Mesenchymal stem cell (in vitro differentiated cells and primary cell): ENCODE data around the gene FGF21.

Experiments
- DNase-seq: peaks from one replicate; pipeline ENCODE4 v3.0.0-alpha.2; 2013
- H2AFZ ChIP-seq: one replicate; pipeline ENCODE4 v1.6.1; 2013; ENCODE audit warnings: low read depth, mild to moderate bottlenecking, control low read depth, inconsistent platforms, low read length, moderate library complexity
- H2AK5ac ChIP-seq: 2 replicates; pipeline ENCODE4 v1.6.1; 2013; ENCODE audit warnings: low read length, moderate library complexity, mild to moderate bottlenecking, inconsistent platforms; ENCODE audit not compliant: severe bottlenecking
- H2BK120ac ChIP-seq: one replicate; pipeline ENCODE4 v1.6.1; 2013; ENCODE audit warnings: low read depth, mild to moderate bottlenecking, inconsistent platforms, low read length, moderate library complexity
- H2BK12ac ChIP-seq, 2 experiments: one replicate each; pipeline ENCODE4 v1.6.1; 2013; ENCODE audit warnings: inconsistent platforms in 2 of 2, low read length in 2 of 2, mild to moderate bottlenecking in 2 of 2, moderate library complexity in 2 of 2, control low read depth in 1 of 2
- H2BK15ac ChIP-seq: one replicate; pipeline ENCODE4 v1.6.1; 2013; ENCODE audit warnings: mild to moderate bottlenecking, low read depth, inconsistent platforms; ENCODE audit not compliant: poor library complexity, severe bottlenecking
- H2BK5ac ChIP-seq: 2 replicates; pipeline ENCODE4 v1.6.1; 2013; ENCODE audit warnings: low read depth, mild to moderate bottlenecking, low read length, control low read depth, inconsistent platforms; ENCODE audit not compliant: poor library complexity, severe bottlenecking
- H3K14ac ChIP-seq, 2 experiments: one replicate each; pipeline ENCODE4 v1.6.1; 2013; ENCODE audit warnings: inconsistent platforms in 2 of 2, low read length in 2 of 2, control low read depth in 1 of 2, mild to moderate bottlenecking in 1 of 2, moderate library complexity in 1 of 2
- H3K18ac ChIP-seq, 2 experiments: one replicate each; pipeline ENCODE4 v1.6.1; 2013; ENCODE audit warnings: inconsistent platforms in 2 of 2, low read length in 2 of 2, control low read depth in 1 of 2, low read depth in 1 of 2, mild to moderate bottlenecking in 1 of 2
- H3K23ac ChIP-seq, 2 experiments: one replicate each; pipeline ENCODE4 v1.6.1; 2013; ENCODE audit warnings: inconsistent platforms in 2 of 2, low read length in 2 of 2, mild to moderate bottlenecking in 2 of 2, moderate library complexity in 2 of 2, control low read depth in 1 of 2
- H3K27ac ChIP-seq: 2 replicates; pipeline ENCODE4 v1.5.1; 2013; ENCODE audit warnings: mild to moderate bottlenecking, moderate library complexity, low read length, control low read depth, inconsistent platforms; ENCODE audit not compliant: poor library complexity, severe bottlenecking
- H3K27me3 ChIP-seq, 2 experiments: 2 replicates each; pipeline versions ENCODE4 v1.6.1 to v1.7.0; 2013; ENCODE audit warnings: low read length in 2 of 2, mild to moderate bottlenecking in 2 of 2, moderate library complexity in 2 of 2, control low read depth in 1 of 2, inconsistent platforms in 1 of 2; ENCODE audit not compliant: control insufficient read depth in 1 of 2, insufficient read depth in 1 of 2
- H3K36me3 ChIP-seq, 2 experiments: 2 replicates each; pipeline versions ENCODE4 v1.6.1 to v1.7.0; 2013; ENCODE audit warnings: low read length in 2 of 2, control low read depth in 1 of 2, inconsistent platforms in 1 of 2, low read depth in 1 of 2, mild to moderate bottlenecking in 1 of 2; ENCODE audit not compliant: insufficient read depth in 2 of 2, control insufficient read depth in 1 of 2
- H3K4ac ChIP-seq, 2 experiments: one replicate each; pipeline ENCODE4 v1.6.1; 2013; ENCODE audit warnings: inconsistent platforms in 2 of 2, low read length in 2 of 2, mild to moderate bottlenecking in 2 of 2, moderate library complexity in 2 of 2, control low read depth in 1 of 2, low read depth in 1 of 2
- H3K4me1 ChIP-seq: 2 replicates; pipeline ENCODE4 v1.6.1; 2013; ENCODE audit warnings: low read depth, low read length, control low read depth; ENCODE audit not compliant: control insufficient read depth, insufficient read depth
- H3K4me2 ChIP-seq: 2 replicates; pipeline ENCODE4 v1.6.1; 2013; ENCODE audit warnings: low read length, mild to moderate bottlenecking, inconsistent platforms; ENCODE audit not compliant: poor library complexity, severe bottlenecking
- H3K4me3 ChIP-seq, 2 experiments: 2 replicates each; pipeline versions ENCODE4 v1.5.1 to v1.7.0; 2013; ENCODE audit warnings: low read length in 2 of 2, mild to moderate bottlenecking in 2 of 2, control low read depth in 1 of 2, low read depth in 1 of 2; ENCODE audit not compliant: insufficient read depth in 1 of 2
- H3K79me1 ChIP-seq: replicated peaks from 2 replicates; pipeline ENCODE4 v1.6.1; 2013; ENCODE audit warnings: mild to moderate bottlenecking, control low read depth, low read length, inconsistent platforms; ENCODE audit not compliant: poor library complexity, severe bottlenecking
- H3K9ac ChIP-seq: 2 replicates; pipeline ENCODE4 v1.7.0; 2013; ENCODE audit warnings: mild to moderate bottlenecking, low read length, moderate library complexity
- H3K9me3 ChIP-seq: 2 replicates; pipeline ENCODE4 v1.7.0; 2013; ENCODE audit warnings: mild to moderate bottlenecking, low read length; ENCODE audit not compliant: control insufficient read depth
- H4K8ac ChIP-seq: one replicate; pipeline ENCODE4 v1.6.1; 2013; ENCODE audit warnings: inconsistent platforms, mild to moderate bottlenecking, low read length, moderate library complexity
- H4K91ac ChIP-seq: one replicate; pipeline ENCODE4 v1.6.1; 2013; ENCODE audit warnings: mild to moderate bottlenecking, low read length, inconsistent platforms
- WGBS: methylation state at CpG from one replicate; pipeline ENCODE4 v1.1.7; 2013; ENCODE audit warnings: mixed read lengths; 5-methylcytosine and 5-hydroxymethylcytosine counted together

Gene FGF21

DNA sequence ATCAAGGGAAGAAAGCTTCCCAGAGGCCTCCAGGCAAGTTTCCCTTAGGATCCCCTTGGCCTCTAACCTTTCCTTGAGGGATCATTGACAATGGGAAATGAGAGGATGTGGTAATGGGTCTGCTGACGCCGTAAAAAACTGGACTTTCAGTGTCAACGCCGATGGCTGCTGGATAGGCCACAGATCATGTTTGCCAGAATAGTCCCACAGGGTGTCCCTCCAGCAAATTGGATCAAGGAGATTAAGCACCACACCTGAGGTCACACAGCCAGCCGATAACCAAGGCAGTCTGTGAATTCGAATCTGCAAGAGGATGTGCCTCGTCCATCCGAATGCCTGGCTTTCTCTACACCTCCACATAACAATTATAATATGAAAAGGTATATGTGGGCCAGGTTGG, 37.9 kb downstream of the FGF21 start:
- no peak overlapping the region for H3K4me2 ChIP-seq
- H2AFZ ChIP-seq, result no peak overlapping the region
- no peak overlapping the region for H2BK5ac ChIP-seq
- H3K4ac ChIP-seq, result no peak overlapping the region
- no peaks in the 10 kb centered on the region for H3K27me3 ChIP-seq
- no peak for DNase-seq
- peaks cover 0 to 11% of the 10 kb centered on the region in 2 experiments for H3K36me3 ChIP-seq
- H3K79me1 ChIP-seq, result no peaks in the 10 kb centered on the region
- 71% methylated on average over 5 of the region's 8 CpGs for WGBS
- H4K91ac ChIP-seq, result no peak overlapping the region
- no peak overlapping the region for H3K9ac ChIP-seq
- no peak overlapping the region for H3K23ac ChIP-seq
- no peak overlapping the region for H2AK5ac ChIP-seq
- H3K27ac ChIP-seq, result no peak overlapping the region
- H2BK12ac ChIP-seq, result no peak overlapping the region
- no peak overlapping the region for H2BK15ac ChIP-seq
- H3K14ac ChIP-seq, result no peak overlapping the region
- H2BK120ac ChIP-seq, result no peak overlapping the region
- no peaks in the 10 kb centered on the region for H3K9me3 ChIP-seq
- H4K8ac ChIP-seq, result no peak overlapping the region
- peaks cover 8% of the 10 kb centered on the region for H3K4me1 ChIP-seq
- H3K18ac ChIP-seq, result no peak overlapping the region
- H3K4me3 ChIP-seq, result no peak overlapping the region

- Histone ChIP-seq H4K8ac (peak overlapping the region; percentile 35), H3K79me1 (no peaks in the 10 kb centered on the region), H3K36me3 (peaks cover 0 to 11% of the 10 kb centered on the region in 2 experiments), H2BK5ac (no peak overlapping the region), H3K4me1 (peaks cover 15% of the 10 kb centered on the region), H3K4me2 (no peak overlapping the region), H2BK15ac (no peak overlapping the region), H2AK5ac (peak overlapping the region; percentile 5), H2AFZ (no peak overlapping the region), H3K27me3 (no peaks in the 10 kb centered on the region), H3K9ac (peak overlapping the region; percentile 94), H3K4ac (no peak overlapping the region), H3K4me3 (no peak overlapping the region), H3K14ac (no peak overlapping the region), H3K27ac (no peak overlapping the region), H3K9me3 (no peaks in the 10 kb centered on the region), H4K91ac (no peak overlapping the region), H2BK12ac (no peak overlapping the region), H3K23ac (no peak overlapping the region), H2BK120ac (no peak overlapping the region), H3K18ac (no peak overlapping the region)
- 87% methylated on average over 6 of the region's 6 CpGs for WGBS
- no peak for DNase-seq
These were observed 39.0 kb downstream of the FGF21 start for GRCh38 chr19:48794291-48794690.

- peak overlapping the region in 1 of 2 experiments; percentile 21 for H2BK12ac ChIP-seq
- H2AK5ac ChIP-seq, result peak overlapping the region; percentile 74
- H2BK5ac ChIP-seq, result no peak overlapping the region
- H3K27ac ChIP-seq, result peak overlapping the region; percentile 85
- H2BK15ac ChIP-seq, result peak overlapping the region; percentile 98
- peak overlapping the region; percentile 73 for H4K91ac ChIP-seq
- H3K4me2 ChIP-seq, result peak overlapping the region; percentile 73
- no peak overlapping the region for H3K23ac ChIP-seq
- H3K27me3 ChIP-seq, result no peaks in the 10 kb centered on the region
- H3K4me3 ChIP-seq, result peak overlapping the region; percentile 39 to 76
- peak overlapping the region in 1 of 2 experiments; percentile 11 for H3K14ac ChIP-seq
- peak overlapping the region in 1 of 2 experiments; percentile 75 for H3K18ac ChIP-seq
- peaks cover 0 to 19% of the 10 kb centered on the region in 2 experiments for H3K36me3 ChIP-seq
- H3K9me3 ChIP-seq, result no peaks in the 10 kb centered on the region
- H2BK120ac ChIP-seq, result no peak overlapping the region
- peak overlapping the region; percentile 11 to 77 for H3K4ac ChIP-seq
- H3K4me1 ChIP-seq, result peaks cover 23% of the 10 kb centered on the region
- DNase-seq, result peak; percentile 96
- H2AFZ ChIP-seq, result peak overlapping the region; percentile 66
- peak overlapping the region; percentile 88 for H4K8ac ChIP-seq
- WGBS, result 4% methylated on average over 38 of the region's 38 CpGs
- H3K79me1 ChIP-seq, result no peaks in the 10 kb centered on the region
- peak overlapping the region; percentile 94 for H3K9ac ChIP-seq
These were observed 39.8 kb downstream of the FGF21 start for GRCh38 chr19:48795055-48795684.

GRCh38 chr19:48795685-48796070, 40.4 kb downstream of the FGF21 start:
- no peak overlapping the region for H3K23ac ChIP-seq
- no peak overlapping the region for H4K91ac ChIP-seq
- H3K4me3 ChIP-seq, result peak overlapping the region in 1 of 2 experiments; percentile 76
- H3K79me1 ChIP-seq, result no peaks in the 10 kb centered on the region
- peak overlapping the region; percentile 87 for H4K8ac ChIP-seq
- peaks cover 0 to 20% of the 10 kb centered on the region in 2 experiments for H3K36me3 ChIP-seq
- peak overlapping the region; percentile 86 for H2BK15ac ChIP-seq
- no peak for DNase-seq
- peak overlapping the region in 1 of 2 experiments; percentile 48 for H3K18ac ChIP-seq
- H3K4me2 ChIP-seq, result no peak overlapping the region
- peak overlapping the region; percentile 85 for H3K27ac ChIP-seq
- peak overlapping the region; percentile 76 for H2BK5ac ChIP-seq
- no peak overlapping the region for H3K14ac ChIP-seq
- H2AFZ ChIP-seq, result no peak overlapping the region
- 61% methylated on average over 2 of the region's 2 CpGs for WGBS
- peaks cover 23% of the 10 kb centered on the region for H3K4me1 ChIP-seq
- H3K4ac ChIP-seq, result no peak overlapping the region
- H3K9me3 ChIP-seq, result no peaks in the 10 kb centered on the region
- H3K27me3 ChIP-seq, result no peaks in the 10 kb centered on the region
- no peak overlapping the region for H2BK12ac ChIP-seq
- peak overlapping the region; percentile 74 for H2AK5ac ChIP-seq
- no peak overlapping the region for H2BK120ac ChIP-seq
- H3K9ac ChIP-seq, result peak overlapping the region; percentile 94
